Thyroid gland (tissue), 4 donors: ENCODE results near the gene SLC9A1.

ENCODE experiments used
- POLR2A ChIP-seq, 2 donors: fragments of 450-650 bp; IDR thresholded peaks; one replicate each; pipeline ENCODE4 v1.6.1; 2017; ENCODE audit warnings: antibody characterized with exemption in 2 of 2, mild to moderate bottlenecking in 2 of 2, moderate library complexity in 1 of 2
- TF ChIP-seq, protein P1 (sequence below), 6 experiments: fragments of 200-600 bp in 3 of 6; fragments of 450-650 bp in 3 of 6; sonication (generic) in 3 of 6; IDR thresholded peaks; one replicate each; pipeline ENCODE4 v1.5.1; 2016 to 2019; ENCODE audit warnings: antibody characterized with exemption in 6 of 6, mild to moderate bottlenecking in 2 of 6, inconsistent platforms in 1 of 6, moderate library complexity in 1 of 6

DNA sequence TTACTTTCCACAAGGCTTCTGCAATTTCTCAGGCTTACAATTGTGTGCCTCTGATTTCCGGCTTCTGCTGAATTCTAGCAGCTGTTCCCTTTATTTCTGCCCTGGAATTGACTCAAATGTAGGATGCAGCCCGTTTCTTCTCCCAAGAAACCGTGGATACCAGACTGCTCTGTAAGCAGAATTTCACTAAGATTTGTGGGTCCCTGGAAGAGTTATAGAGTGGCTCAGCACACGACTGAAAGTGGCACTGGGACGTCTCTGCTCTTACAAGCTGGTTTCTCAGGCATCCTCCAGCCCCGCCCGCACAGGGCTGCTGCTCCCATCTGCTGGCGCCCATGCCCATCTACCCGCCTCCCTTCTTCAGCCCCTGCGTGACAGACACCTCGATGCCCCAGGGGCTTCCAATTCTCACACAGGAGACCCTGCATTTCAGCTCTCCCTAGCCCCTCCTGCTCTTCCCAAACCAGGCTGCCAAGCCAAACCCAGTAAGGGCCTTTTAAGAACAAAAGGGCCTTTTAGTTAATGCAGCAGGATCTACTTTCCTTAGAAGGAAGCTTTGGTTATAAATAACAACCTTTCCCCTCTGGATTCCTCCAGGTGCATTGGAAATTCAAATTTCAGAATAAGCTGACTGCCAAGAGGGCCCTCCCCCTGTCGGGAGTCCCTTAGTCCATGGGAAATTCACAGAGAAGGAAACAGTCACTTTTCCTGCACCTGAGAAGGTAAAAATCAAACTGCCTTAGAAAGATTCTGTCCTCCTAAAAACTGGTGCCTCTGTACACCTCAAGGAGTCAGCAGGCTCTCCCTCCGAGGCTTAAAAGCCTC, 96.9 kb downstream of the SLC9A1 start:
- TF ChIP-seq, protein P1, sequence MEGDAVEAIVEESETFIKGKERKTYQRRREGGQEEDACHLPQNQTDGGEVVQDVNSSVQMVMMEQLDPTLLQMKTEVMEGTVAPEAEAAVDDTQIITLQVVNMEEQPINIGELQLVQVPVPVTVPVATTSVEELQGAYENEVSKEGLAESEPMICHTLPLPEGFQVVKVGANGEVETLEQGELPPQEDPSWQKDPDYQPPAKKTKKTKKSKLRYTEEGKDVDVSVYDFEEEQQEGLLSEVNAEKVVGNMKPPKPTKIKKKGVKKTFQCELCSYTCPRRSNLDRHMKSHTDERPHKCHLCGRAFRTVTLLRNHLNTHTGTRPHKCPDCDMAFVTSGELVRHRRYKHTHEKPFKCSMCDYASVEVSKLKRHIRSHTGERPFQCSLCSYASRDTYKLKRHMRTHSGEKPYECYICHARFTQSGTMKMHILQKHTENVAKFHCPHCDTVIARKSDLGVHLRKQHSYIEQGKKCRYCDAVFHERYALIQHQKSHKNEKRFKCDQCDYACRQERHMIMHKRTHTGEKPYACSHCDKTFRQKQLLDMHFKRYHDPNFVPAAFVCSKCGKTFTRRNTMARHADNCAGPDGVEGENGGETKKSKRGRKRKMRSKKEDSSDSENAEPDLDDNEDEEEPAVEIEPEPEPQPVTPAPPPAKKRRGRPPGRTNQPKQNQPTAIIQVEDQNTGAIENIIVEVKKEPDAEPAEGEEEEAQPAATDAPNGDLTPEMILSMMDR (IDR thresholded peaks at IDR 0.05) = no peak
- no peak for TF ChIP-seq POLR2A (IDR thresholded peaks at IDR 0.05)
